Right ventricle myocardium inferior (tissue), 1 donor: Measurements from ENCODE around the gene CKS1B. TPM values are rescaled to one million over a fixed set of nuclear protein-coding genes. Genes with fewer than 3 reads are reported as not detected.
A peak's percentile ranks its signal among the peaks of the same experiment; 100 is the strongest.

Experiments
- ATAC-seq: fragments of 200-7000 bp; cut with Tn5 transposase; one replicate; pipeline ENCODE4 v1.9.1; 2020; ENCODE audit warnings: mild to moderate bottlenecking, moderate library complexity
- DNase-seq: peaks from one replicate; pipeline ENCODE4 v3.0.0; 2021; ENCODE audit errors: missing footprints
- intact Hi-C: fragments of 100-400 bp; cut with DNase I; formaldehyde crosslinking; loops from one replicate; pipeline ENCODE4 v1.11.0; 2022
- long read RNA-seq: library from polyadenylated mRNA; unstranded; transcript quantifications from one replicate; pipeline ENCODE4 v2.0.0, GENCODE V29; 2021
- total RNA-seq: library from RNA; stranded (reverse); fragmentation: NEBNext Ultra II Directional; extraction: Animal tissue kit (Norgen Biotek cat#: 25700); gene quantifications from one replicate; pipeline ENCODE4 v1.2.1, GENCODE V29; 2021
- donor health status: DM: no; HTN: yes; CAD: no; lungs with severe emphysema.

CKS1B gene
- total RNA-seq, result 22.2 TPM
- long read RNA-seq, transcript CKS1B-201 (3 exons, 759 nt), result minor isoform, 6 of 15 reads
- long read RNA-seq, transcript CKS1B-204 (2 exons, 1,166 nt), result major isoform, 8 of 15 reads
- long read RNA-seq, partial matches to known transcripts, result 0 of 15 reads
- long read RNA-seq, other reads (novel, unspliced or antisense), result 0 of 15 reads

GRCh38 chr1:154974102-154974807, at the start of gene CKS1B:
Gene CKS1B, plus strand, starts transcription at chr1:154974681. Its CDS starts 65 bp downstream, at chr1:154974746.
- intact Hi-C loops, result loop anchor here (2.0 to 5.0 kb wide), 2 partner anchors 27 to 43 kb away; no protein-coding TSS in a partner anchor
- peak; percentile 89 for ATAC-seq
- DNase-seq, result peak; percentile 98

- intact Hi-C loops, result no loop called here
- no peak for ATAC-seq
- no peak for DNase-seq
These were observed 48.9 kb upstream of the CKS1B start for GRCh38 chr1:154925335-154926170.

GRCh38 chr1:154926201-154926600, 48.3 kb upstream of the CKS1B start:
- no peak for ATAC-seq
- no peak for DNase-seq

GRCh38 chr1:154931940-154932487, 42.5 kb upstream of the CKS1B start:
- intact Hi-C loops, result no loop called here
- DNase-seq, result no peak
- no peak for ATAC-seq

More at GRCh38 chr1:154926201-154926600, 48.3 kb upstream of the CKS1B start:
- intact Hi-C loops, result no loop called here

GRCh38 chr1:154934358-154934948, 40.0 kb upstream of the CKS1B start:
- intact Hi-C loops, result no loop called here
- DNase-seq (no peak), ATAC-seq (no peak)

- intact Hi-C loops, result loop anchor here (2.0 kb wide), 4 partner anchors 25 to 377 kb away; partner anchors contain the start of genes SHC1 and UBE2Q1
- no peak for ATAC-seq
- no peak for DNase-seq
These were observed 38.5 kb upstream of the CKS1B start for GRCh38 chr1:154935749-154936554.

- ATAC-seq (peak; percentile 96), DNase-seq (peak; percentile 97)
- intact Hi-C loops, result loop anchor here (2.0 kb wide), 4 partner anchors 26 to 378 kb away; partner anchors contain the start of genes SHC1 and UBE2Q1
These were observed 37.9 kb upstream of the CKS1B start, which contains the start of gene PMVK for GRCh38 chr1:154936555-154937084. Gene PMVK, minus strand, starts transcription at chr1:154936719. Its CDS starts 34 bp downstream, at chr1:154936685.

- DNase-seq (peak; percentile 96), ATAC-seq (peak; percentile 89)
- intact Hi-C loops, result loop anchor here (2.0 kb wide), 4 partner anchors 27 to 379 kb away; partner anchors contain the start of genes SHC1 and UBE2Q1
These were observed 37.1 kb upstream of the CKS1B start for GRCh38 chr1:154937085-154937987.

GRCh38 chr1:154937988-154938386, 36.5 kb upstream of the CKS1B start:
- DNase-seq, result no peak
- intact Hi-C loops, result loop anchor here (2.0 kb wide), 4 partner anchors 27 to 379 kb away; partner anchors contain the start of genes SHC1 and UBE2Q1
- ATAC-seq, result no peak

GRCh38 chr1:154938604-154939399, 35.7 kb upstream of the CKS1B start:
- ATAC-seq (no peak), DNase-seq (no peak)
- intact Hi-C loops, result no loop called here

- ATAC-seq (no peak), DNase-seq (no peak)
- intact Hi-C loops, result no loop called here
These were observed 34.3 kb upstream of the CKS1B start for GRCh38 chr1:154940213-154940560.

GRCh38 chr1:154940651-154941194, 33.8 kb upstream of the CKS1B start:
- intact Hi-C loops, result no loop called here
- DNase-seq (no peak), ATAC-seq (no peak)

GRCh38 chr1:154941333-154942013, 33.0 kb upstream of the CKS1B start:
- no peak for ATAC-seq
- intact Hi-C loops, result no loop called here
- no peak for DNase-seq

GRCh38 chr1:154943649-154944400, 30.7 kb upstream of the CKS1B start:
- peak; percentile 54 for ATAC-seq
- intact Hi-C loops, result no loop called here
- no peak for DNase-seq
